Stimulated activated CD8-positive, alpha-beta memory T cell treated with anti-CD3 and anti-CD28 coated beads, Interleukin-7, amount 100 ng/mL, for 4 hours (primary cell): ENCODE results near the gene SACM1L.
"Not testable (repeated sequence)": the region's sequence is repeated elsewhere in the genome, so short reads cannot be mapped to it uniquely, and the experiment has no call there.

Source experiments
- DNase-seq, 2 donors: peaks; one replicate each; pipeline ENCODE4 v3.0.0-alpha.2; 2020; ENCODE audit warnings: low read depth in 2 of 2

The SACM1L gene

GRCh38 chr3:45741247-45741646 lies 52.1 kb downstream of the SACM1L start:
- DNase-seq = no peak

GRCh38 chr3:45741742-45742460 lies 52.7 kb downstream of the SACM1L start:
- DNase-seq = no peak

GRCh38 chr3:45742461-45743089 lies 53.4 kb downstream of the SACM1L start:
- DNase-seq = no peak

- no peak for DNase-seq
Observed at GRCh38 chr3:45746165-45746776, 57.1 kb downstream of the SACM1L start.

GRCh38 chr3:45746777-45747622 lies 57.8 kb downstream of the SACM1L start:
- DNase-seq = no peak

GRCh38 chr3:45748068-45748467 lies 58.9 kb downstream of the SACM1L start:
- DNase-seq = no peak

- DNase-seq = not testable (repeated sequence)
Observed at GRCh38 chr3:45749036-45749600, 59.9 kb downstream of the SACM1L start.

- no peak for DNase-seq
Observed at GRCh38 chr3:45749880-45750279, 60.7 kb downstream of the SACM1L start.

GRCh38 chr3:45751537-45752242 lies 62.5 kb downstream of the SACM1L start:
- no peak for DNase-seq

- DNase-seq = no peak
Observed at GRCh38 chr3:45753095-45753494, 63.9 kb downstream of the SACM1L start.

- no peak for DNase-seq
Observed at GRCh38 chr3:45754461-45754860, 65.3 kb downstream of the SACM1L start.

- no peak for DNase-seq
Observed at GRCh38 chr3:45756055-45756454, 66.9 kb downstream of the SACM1L start.

- DNase-seq = not testable (repeated sequence)
Observed at GRCh38 chr3:45757141-45757540, 67.9 kb downstream of the SACM1L start.

GRCh38 chr3:45758871-45759270 lies 69.7 kb downstream of the SACM1L start:
- no peak for DNase-seq

GRCh38 chr3:45759851-45760250 lies 70.7 kb downstream of the SACM1L start:
- DNase-seq = no peak

- peak; percentile 3 to 28 for DNase-seq
Observed at GRCh38 chr3:45760878-45761711, 71.9 kb downstream of the SACM1L start.

- no peak for DNase-seq
Observed at GRCh38 chr3:45761831-45762230, 72.6 kb downstream of the SACM1L start.

- DNase-seq = no peak
Observed at GRCh38 chr3:45762647-45763302, 73.6 kb downstream of the SACM1L start.

GRCh38 chr3:45763303-45763675 lies 74.1 kb downstream of the SACM1L start:
- DNase-seq = no peak
